WTC11 (cell line): ENCODE data around the gene ASB14. TPM values are rescaled to one million over a fixed set of nuclear protein-coding genes. Genes with fewer than 3 reads are reported as not detected.

Experiments used
- ATAC-seq: fragments of 200-7000 bp; cut with Tn5 transposase; 2 replicates; pipeline ENCODE4 v1.10.0; 2021; ENCODE audit warnings: mild to moderate bottlenecking, moderate library complexity
- Bru-seq: library from RNA; stranded (reverse); fragments of 400-500 nt; gene quantifications from one replicate; lab custom pipeline; 2021; lab: Mats Ljungman, UMichigan
- CTCF ChIA-PET: fragments of 300-600 bp; sonication (Branson Sonifier 250); formaldehyde crosslinking; loops from one replicate; lab custom pipeline; 2021; ENCODE audit warnings: antibody characterized with exemption; lab: Charles Lee
- POLR2A ChIA-PET: fragments of 350-600 bp; sonication (Branson Sonifier 250); formaldehyde crosslinking; loops from one replicate; lab custom pipeline; 2021; ENCODE audit warnings: antibody characterized with exemption; lab: Charles Lee
- DNase-seq: peaks from one replicate; pipeline ENCODE4 v3.0.0; 2021; ENCODE audit warnings: low spot score
- H3K27ac Mint-ChIP-seq: 2 replicates; pipeline ENCODE4 v1.8.0; 2021; ENCODE audit warnings: mixed read lengths
- H3K27me3 Mint-ChIP-seq: 2 replicates; pipeline ENCODE4 v1.8.0; 2021; ENCODE audit warnings: low read depth, mild to moderate bottlenecking, moderate library complexity, mixed read lengths
- H3K36me3 Mint-ChIP-seq: 2 replicates; pipeline ENCODE4 v1.8.0; 2021; ENCODE audit warnings: mixed read lengths
- H3K4me1 Mint-ChIP-seq: 2 replicates; pipeline ENCODE4 v1.8.0; 2022; ENCODE audit warnings: mixed read lengths
- H3K4me3 Mint-ChIP-seq: 2 replicates; pipeline ENCODE4 v1.8.0; 2021; ENCODE audit warnings: mild to moderate bottlenecking, moderate library complexity, mixed read lengths
- H3K9me3 Mint-ChIP-seq: 2 replicates; pipeline ENCODE4 v1.8.0; 2021; ENCODE audit warnings: mixed read lengths
- AR ChIP-seq: fragments of 250-450 bp; sonication (Bioruptor Pico); IDR thresholded peaks from 2 replicates; pipeline ENCODE4 v1.9.0; 2021; ENCODE audit warnings: mild to moderate bottlenecking
- ATF1 ChIP-seq: sonication (generic); formaldehyde crosslinking; IDR thresholded peaks from 2 replicates; pipeline ENCODE4 v1.8.1; 2023; ENCODE audit warnings: mild to moderate bottlenecking, moderate library complexity, missing genetic modification reagents
- ATF6 ChIP-seq: sonication (generic); formaldehyde crosslinking; IDR thresholded peaks from 2 replicates; pipeline ENCODE4 v1.8.1; 2023; ENCODE audit warnings: mild to moderate bottlenecking, missing genetic modification reagents
- CDX4 ChIP-seq: fragments of 250-450 bp; sonication (Bioruptor Pico); IDR thresholded peaks from 2 replicates; pipeline ENCODE4 v1.9.0; 2021; ENCODE audit warnings: moderate library complexity, mild to moderate bottlenecking, inconsistent platforms, borderline replicate concordance
- EMX1 ChIP-seq: fragments of 250-450 bp; sonication (Bioruptor Pico); IDR thresholded peaks from 2 replicates; pipeline ENCODE4 v1.8.0; 2021; ENCODE audit warnings: mild to moderate bottlenecking
- ESRRA ChIP-seq: sonication (generic); formaldehyde crosslinking; IDR thresholded peaks from 2 replicates; pipeline ENCODE4 v1.8.1; 2022; ENCODE audit warnings: mild to moderate bottlenecking, missing genetic modification reagents, borderline replicate concordance
- FOXP1 ChIP-seq: sonication (generic); formaldehyde crosslinking; IDR thresholded peaks from 2 replicates; pipeline ENCODE4 v1.8.0; 2022; ENCODE audit warnings: missing genetic modification reagents, mild to moderate bottlenecking, moderate library complexity, borderline replicate concordance
- GTF2I ChIP-seq: fragments of 250-450 bp; sonication (Bioruptor Pico); conservative IDR thresholded peaks from 2 replicates; pipeline ENCODE4 v1.4.0; 2021; ENCODE audit warnings: mild to moderate bottlenecking
- HMGXB4 ChIP-seq: sonication (generic); formaldehyde crosslinking; IDR thresholded peaks from 2 replicates; pipeline ENCODE4 v1.8.1; 2023; ENCODE audit warnings: mild to moderate bottlenecking, moderate library complexity, missing genetic modification reagents
- MXD4 ChIP-seq: fragments of 250-450 bp; sonication (Bioruptor Pico); IDR thresholded peaks from 2 replicates; pipeline ENCODE4 v1.8.0; 2021; ENCODE audit warnings: mild to moderate bottlenecking, moderate library complexity, borderline replicate concordance
- SMAD4 ChIP-seq: sonication (generic); formaldehyde crosslinking; IDR thresholded peaks from 2 replicates; pipeline ENCODE4 v1.8.0; 2022; ENCODE audit warnings: mild to moderate bottlenecking, missing genetic modification reagents
- SOX15 ChIP-seq: fragments of 250-450 bp; sonication (Bioruptor Pico); IDR thresholded peaks from 2 replicates; pipeline ENCODE4 v1.9.0; 2021; ENCODE audit warnings: mild to moderate bottlenecking
- TCF7 ChIP-seq: sonication (generic); formaldehyde crosslinking; IDR thresholded peaks from 2 replicates; pipeline ENCODE4 v1.8.0; 2022; ENCODE audit warnings: mild to moderate bottlenecking, low read depth, missing genetic modification reagents, moderate library complexity
- TEAD1 ChIP-seq: sonication (generic); formaldehyde crosslinking; IDR thresholded peaks from 2 replicates; pipeline ENCODE4 v1.8.0; 2022; ENCODE audit warnings: mild to moderate bottlenecking, missing genetic modification reagents
- TEAD4 ChIP-seq: sonication (generic); formaldehyde crosslinking; IDR thresholded peaks from 2 replicates; pipeline ENCODE4 v1.8.0; 2022; ENCODE audit warnings: mild to moderate bottlenecking, missing genetic modification reagents
- USF2 ChIP-seq: sonication (generic); formaldehyde crosslinking; IDR thresholded peaks from 2 replicates; pipeline ENCODE4 v1.8.1; 2023; ENCODE audit warnings: mild to moderate bottlenecking, missing genetic modification reagents, moderate library complexity
- ZMAT4 ChIP-seq: fragments of 250-450 bp; sonication (Bioruptor Pico); IDR thresholded peaks from 2 replicates; pipeline ENCODE4 v1.9.0; 2021; ENCODE audit warnings: mild to moderate bottlenecking
- ZNF281 ChIP-seq: sonication (generic); formaldehyde crosslinking; IDR thresholded peaks from 2 replicates; pipeline ENCODE4 v1.8.0; 2023; ENCODE audit warnings: mild to moderate bottlenecking, missing genetic modification reagents
- ZNF416 ChIP-seq: fragments of 250-450 bp; sonication (Bioruptor Pico); IDR thresholded peaks from 2 replicates; pipeline ENCODE4 v1.9.0; 2021; ENCODE audit warnings: mild to moderate bottlenecking, inconsistent platforms
- ZNF532 ChIP-seq: fragments of 250-450 bp; sonication (Bioruptor Pico); IDR thresholded peaks from 2 replicates; pipeline ENCODE4 v1.9.0; 2021; ENCODE audit warnings: mild to moderate bottlenecking, borderline replicate concordance
- long read RNA-seq, 3 experiments: library from RNA in 1 of 3; library from capped mRNA in 1 of 3; library from polyadenylated mRNA in 1 of 3; unstranded in 2 of 3; stranded (forward) in 1 of 3; transcript quantifications; one replicate each; pipeline ENCODE4 v2.0.0, GENCODE V29; 2021
- total RNA-seq: library from RNA; stranded (reverse); gene quantifications from 3 replicates; pipeline ENCODE4 v1.2.3, GENCODE V29; 2021

The ASB14 gene
- total RNA-seq (not detected in 3 replicates), Bru-seq, nascent RNA (not detected)
- long read RNA-seq, experiment 1, result 0 reads
- long read RNA-seq, experiment 2, result 0 reads
- long read RNA-seq, experiment 3, result 0 reads

GRCh38 chr3:57292159-57292896 is at the start of gene ASB14:
TSS of gene ASB14 (minus strand) at chr3:57292685. CDS start at chr3:57292033, 652 bp downstream.
- H3K27ac Mint-ChIP-seq, result no peak within 1 kb of the TSS
- no peaks in the 10 kb centered on the region for H3K36me3 Mint-ChIP-seq
- no peak for DNase-seq
- no peak for ATAC-seq
- H3K9me3 Mint-ChIP-seq, result no peaks in the 10 kb centered on the region
- H3K27me3 Mint-ChIP-seq, result no peaks in the 10 kb centered on the region
- H3K4me3 Mint-ChIP-seq, result no peak within 1 kb of the TSS
- POLR2A ChIA-PET, result no interaction called here
- TF ChIP-seq ESRRA (CRISPR knock-in tag) (no peak), SMAD4 (no peak), USF2 (no peak), SOX15 (CRISPR knock-in tag) (no peak), HMGXB4 (CRISPR knock-in tag) (no peak), GTF2I (no peak), AR (CRISPR knock-in tag) (no peak), CDX4 (CRISPR knock-in tag) (no peak), FOXP1 (CRISPR knock-in tag) (no peak), ZNF416 (no peak), TEAD4 (CRISPR knock-in tag) (no peak), MXD4 (CRISPR knock-in tag) (no peak), ATF1 (no peak), TCF7 (no peak), TEAD1 (no peak), ZNF532 (CRISPR knock-in tag) (no peak), ZNF281 (CRISPR knock-in tag) (no peak), ZMAT4 (CRISPR knock-in tag) (no peak), EMX1 (no peak), ATF6 (no peak)
- H3K4me1 Mint-ChIP-seq, result no peaks in the 10 kb centered on the region
- CTCF ChIA-PET, result no interaction called here
